CD4-positive, alpha-beta T cell (primary cell): Measurements from ENCODE around the gene TM2D3. TPM values are rescaled to one million over a fixed set of nuclear protein-coding genes. Genes with fewer than 3 reads are reported as not detected.

Source experiments
- ATAC-seq: fragments of 200-7000 bp; cut with Tn5 transposase; one replicate; pipeline ENCODE4 v1.10.0; 2022; ENCODE audit warnings: mild to moderate bottlenecking; ENCODE audit not compliant: poor library complexity
- CTCF ChIA-PET: fragments of 350-600 bp; sonication (Branson Sonifier 250); formaldehyde crosslinking; loops from one replicate; lab custom pipeline; 2021; ENCODE audit warnings: antibody characterized with exemption, inconsistent platforms; lab: Charles Lee
- POLR2A ChIA-PET: fragments of 350-600 bp; sonication (Branson Sonifier 250); formaldehyde crosslinking; loops from one replicate; lab custom pipeline; 2021; ENCODE audit warnings: antibody characterized with exemption, inconsistent platforms; lab: Charles Lee
- DNase-seq, 14 experiments: peaks; one replicate each; pipeline ENCODE4 v3.0.0-alpha.2; 2013 to 2020; ENCODE audit warnings: mixed read lengths in 2 of 14
- H3K27ac ChIP-seq, 2 donors: one replicate each; pipeline versions ENCODE4 v1.5.1 to v1.7.0; 2013; ENCODE audit warnings: low read length in 2 of 2, low read depth in 1 of 2, mild to moderate bottlenecking in 1 of 2
- H3K27me3 ChIP-seq, 2 experiments: 1 replicate in 1 of 2; 2 replicates in 1 of 2; pipeline versions ENCODE4 v1.6.1 to v1.7.0; 2013; ENCODE audit warnings: low read length in 2 of 2, control low read depth in 1 of 2, mild to moderate bottlenecking in 1 of 2, moderate library complexity in 1 of 2; ENCODE audit not compliant: insufficient read depth in 2 of 2, control insufficient read depth in 1 of 2
- H3K36me3 ChIP-seq: one replicate; pipeline ENCODE4 v1.6.1; 2013; ENCODE audit warnings: low read length, control low read depth; ENCODE audit not compliant: insufficient read depth
- H3K4me1 ChIP-seq: one replicate; pipeline ENCODE4 v1.6.1; 2013; ENCODE audit warnings: low read length, control low read depth; ENCODE audit not compliant: insufficient read depth
- H3K4me3 ChIP-seq: one replicate; pipeline ENCODE4 v1.5.1; 2013; ENCODE audit warnings: mild to moderate bottlenecking, low read length, moderate library complexity
- H3K9me3 ChIP-seq, 2 experiments: 1 replicate in 1 of 2; 2 replicates in 1 of 2; pipeline versions ENCODE4 v1.6.1 to v1.7.0; 2013; ENCODE audit warnings: low read length in 2 of 2, mild to moderate bottlenecking in 2 of 2, control low read depth in 1 of 2, moderate library complexity in 1 of 2; ENCODE audit not compliant: control insufficient read depth in 1 of 2, insufficient read depth in 1 of 2
- H3K27ac Mint-ChIP-seq: one replicate; pipeline ENCODE4 v1.8.0; 2020; ENCODE audit warnings: mixed read lengths
- H3K27me3 Mint-ChIP-seq: one replicate; pipeline ENCODE4 v1.8.0; 2021; ENCODE audit warnings: mixed read lengths
- H3K36me3 Mint-ChIP-seq: one replicate; pipeline ENCODE4 v1.8.0; 2021; ENCODE audit warnings: low read depth, mixed read lengths
- H3K4me1 Mint-ChIP-seq: one replicate; pipeline ENCODE4 v1.8.0; 2021; ENCODE audit warnings: low read depth, mixed read lengths
- H3K4me3 Mint-ChIP-seq: one replicate; pipeline ENCODE4 v1.8.0; 2020; ENCODE audit warnings: mild to moderate bottlenecking, mixed read lengths
- H3K9me3 Mint-ChIP-seq: one replicate; pipeline ENCODE4 v1.8.0; 2020; ENCODE audit warnings: mixed read lengths
- CTCF ChIP-seq: fragments of 200-600 bp; IDR thresholded peaks from one replicate; pipeline ENCODE4 v1.8.0; 2022; ENCODE audit warnings: antibody characterized with exemption, mild to moderate bottlenecking
- intact Hi-C, 2 experiments: fragments of 100-400 bp; cut with DNase I in 1 of 2; cut with micrococcal nuclease in 1 of 2; formaldehyde crosslinking; loops; one replicate each; pipeline versions ENCODE4 v1.15.1 to v1.9.0; 2023 to 2025; cut with DNase I, micrococcal nuclease
- total RNA-seq, 174 experiments: library from RNA in 2 of 174; stranded (reverse) in 2 of 174; gene quantifications; one replicate each; pipeline ENCODE4 v1.2.3 and lab custom pipeline; 2021 to 2026

The TM2D3 gene
- total RNA-seq, 2 experiments from 2014 or later = 102 to 107 TPM

GRCh38 chr15:101696829-101697228 lies 44.6 kb upstream of the TM2D3 start:
- Mint-ChIP-seq H3K4me1 (peaks cover 44% of the 10 kb centered on the region), H3K27ac (peak overlapping the region; percentile 88)
- CTCF ChIA-PET = no interaction called here

GRCh38 chr15:101694261-101694660 lies 42.1 kb upstream of the TM2D3 start:
- H3K36me3 ChIP-seq = peaks cover 71% of the 10 kb centered on the region
- peaks cover 19% of the 10 kb centered on the region for H3K4me1 ChIP-seq
- Mint-ChIP-seq H3K4me1 (peaks cover 35% of the 10 kb centered on the region), H3K36me3 (peaks cover 81% of the 10 kb centered on the region), H3K27me3 (no peaks in the 10 kb centered on the region), H3K27ac (no peak overlapping the region), H3K4me3 (no peak overlapping the region), H3K9me3 (no peaks in the 10 kb centered on the region)
- intact Hi-C loops = no loop called here
- no peak overlapping the region for H3K27ac ChIP-seq
- DNase-seq = no peak
- ATAC-seq = no peak
- no peaks in the 10 kb centered on the region for H3K27me3 ChIP-seq
- no peak for TF ChIP-seq CTCF
- CTCF ChIA-PET = no interaction called here
- no peaks in the 10 kb centered on the region for H3K9me3 ChIP-seq
- H3K4me3 ChIP-seq = no peak overlapping the region
- POLR2A ChIA-PET = no interaction called here

More at GRCh38 chr15:101696829-101697228, 44.6 kb upstream of the TM2D3 start:
- intact Hi-C loops = loop anchor here in 1 of 2 experiments (2.0 kb wide), 1 partner anchor 28 kb away; the partner anchor contains the start of gene TARS3
- Histone ChIP-seq H3K27ac (no peak overlapping the region), H3K36me3 (peaks cover 81% of the 10 kb centered on the region), H3K4me1 (peaks cover 19% of the 10 kb centered on the region), H3K9me3 (no peaks in the 10 kb centered on the region), H3K4me3 (no peak overlapping the region), H3K27me3 (no peaks in the 10 kb centered on the region)
- H3K27me3 Mint-ChIP-seq = no peaks in the 10 kb centered on the region
- H3K4me3 Mint-ChIP-seq = peak overlapping the region; percentile 76
- ATAC-seq (no peak), DNase-seq (no peak)
- H3K9me3 Mint-ChIP-seq = no peaks in the 10 kb centered on the region
- peaks cover 90% of the 10 kb centered on the region for H3K36me3 Mint-ChIP-seq
- POLR2A ChIA-PET = interaction anchor here (1.2 kb wide), 1 partner anchor 27 kb away, joined by 7 read pairs; the partner anchor contains the start of gene TARS3
- TF ChIP-seq CTCF = no peak

GRCh38 chr15:101692801-101693598 lies 40.8 kb upstream of the TM2D3 start:
- DNase-seq (no peak), ATAC-seq (no peak)
- peaks cover 83% of the 10 kb centered on the region for H3K36me3 Mint-ChIP-seq
- POLR2A ChIA-PET = no interaction called here
- Histone ChIP-seq H3K9me3 (no peaks in the 10 kb centered on the region), H3K4me1 (peaks cover 12% of the 10 kb centered on the region), H3K27ac (no peak overlapping the region), H3K36me3 (peaks cover 67% of the 10 kb centered on the region), H3K4me3 (no peak overlapping the region), H3K27me3 (no peaks in the 10 kb centered on the region)
- CTCF ChIA-PET = no interaction called here
- no peak overlapping the region for H3K4me3 Mint-ChIP-seq
- TF ChIP-seq CTCF = no peak
- intact Hi-C loops = no loop called here
- no peaks in the 10 kb centered on the region for H3K9me3 Mint-ChIP-seq
- no peaks in the 10 kb centered on the region for H3K27me3 Mint-ChIP-seq
- peaks cover 24% of the 10 kb centered on the region for H3K4me1 Mint-ChIP-seq
- H3K27ac Mint-ChIP-seq = no peak overlapping the region
